ENCODE measurements around the gene CASK.
A peak's percentile ranks its signal among the peaks of the same experiment; 100 is the strongest.

Gene CASK

DNA sequence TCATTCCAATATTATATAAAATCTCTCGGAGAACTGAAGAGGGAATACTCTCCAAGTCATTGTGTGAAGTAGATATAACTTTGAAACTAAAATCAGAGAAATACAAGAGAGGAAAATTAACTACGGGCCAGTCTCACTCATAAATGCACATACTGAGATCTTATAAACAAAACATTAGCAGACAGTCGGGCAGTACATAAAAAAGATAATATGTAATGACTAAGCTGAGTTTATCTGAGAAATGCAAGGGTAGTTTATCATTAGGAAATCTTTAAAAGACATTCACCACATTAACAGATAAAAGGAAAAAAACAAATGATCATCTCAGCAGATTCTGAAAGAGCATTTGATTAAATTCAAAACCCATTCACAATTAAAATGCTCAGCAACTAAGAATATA is 359.5 kb downstream of the CASK start:
- no peaks in the 10 kb centered on the region for H3K9me2 ChIP-seq (ENCODE audit: low read depth, low read length)
- H2AFZ ChIP-seq (ENCODE audit: low read length): no peak overlapping the region
- H3K9ac ChIP-seq (ENCODE audit: low read length): no peak overlapping the region
- H3K9me3 ChIP-seq (ENCODE audit: low read length): no peaks in the 10 kb centered on the region
- no peaks in the 10 kb centered on the region for H3K27me3 ChIP-seq (ENCODE audit: insufficient read depth, low read length)
- H3K79me2 ChIP-seq (ENCODE audit: insufficient read depth, low read length): no peaks in the 10 kb centered on the region
- H4K20me1 ChIP-seq (ENCODE audit: insufficient read depth, low read length): no peaks in the 10 kb centered on the region
- no peaks in the 10 kb centered on the region for H3F3A ChIP-seq (ENCODE audit: insufficient read depth, low read length)
- no peak overlapping the region for H3K4me2 ChIP-seq (ENCODE audit: low read length)
- H3K4me3 ChIP-seq (ENCODE audit: low read depth, low read length, poor library complexity, severe bottlenecking): no peak overlapping the region
- TF ChIP-seq, protein P1, sequence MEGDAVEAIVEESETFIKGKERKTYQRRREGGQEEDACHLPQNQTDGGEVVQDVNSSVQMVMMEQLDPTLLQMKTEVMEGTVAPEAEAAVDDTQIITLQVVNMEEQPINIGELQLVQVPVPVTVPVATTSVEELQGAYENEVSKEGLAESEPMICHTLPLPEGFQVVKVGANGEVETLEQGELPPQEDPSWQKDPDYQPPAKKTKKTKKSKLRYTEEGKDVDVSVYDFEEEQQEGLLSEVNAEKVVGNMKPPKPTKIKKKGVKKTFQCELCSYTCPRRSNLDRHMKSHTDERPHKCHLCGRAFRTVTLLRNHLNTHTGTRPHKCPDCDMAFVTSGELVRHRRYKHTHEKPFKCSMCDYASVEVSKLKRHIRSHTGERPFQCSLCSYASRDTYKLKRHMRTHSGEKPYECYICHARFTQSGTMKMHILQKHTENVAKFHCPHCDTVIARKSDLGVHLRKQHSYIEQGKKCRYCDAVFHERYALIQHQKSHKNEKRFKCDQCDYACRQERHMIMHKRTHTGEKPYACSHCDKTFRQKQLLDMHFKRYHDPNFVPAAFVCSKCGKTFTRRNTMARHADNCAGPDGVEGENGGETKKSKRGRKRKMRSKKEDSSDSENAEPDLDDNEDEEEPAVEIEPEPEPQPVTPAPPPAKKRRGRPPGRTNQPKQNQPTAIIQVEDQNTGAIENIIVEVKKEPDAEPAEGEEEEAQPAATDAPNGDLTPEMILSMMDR (IDR thresholded peaks at IDR 0.05; ENCODE audit: low read length): no peak
- TF ChIP-seq EZH2 (IDR thresholded peaks at IDR 0.05; ENCODE audit: borderline replicate concordance, low read length): no peak
- H3K36me3 ChIP-seq (ENCODE audit: insufficient read depth, low read length): peaks cover 4% of the 10 kb centered on the region; the same call in 1 of the 2 replicates
- no peak overlapping the region for H3K27ac ChIP-seq (ENCODE audit: low read depth, low read length, poor library complexity, severe bottlenecking)
- peaks cover 19% of the 10 kb centered on the region for H3K4me1 ChIP-seq (ENCODE audit: insufficient read depth, low read length, severe bottlenecking)

DNA sequence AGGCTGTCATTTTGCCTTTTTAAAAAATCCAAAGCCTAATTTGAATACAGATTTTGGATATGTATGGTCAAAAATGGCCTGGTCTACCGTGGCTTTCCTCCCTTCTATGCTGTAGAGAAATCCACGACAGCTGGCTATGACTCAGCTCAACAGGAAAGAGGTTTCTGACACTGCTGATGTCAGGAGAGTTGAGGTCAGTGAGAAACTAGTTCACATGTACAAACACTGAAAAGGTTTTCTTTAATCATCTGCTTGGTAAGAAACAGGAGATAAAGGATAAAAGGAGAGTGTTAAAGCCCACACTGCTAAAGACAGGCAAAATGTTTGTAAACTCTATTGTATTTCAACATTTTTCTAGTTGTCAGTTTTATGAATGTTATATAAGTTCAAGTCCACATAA is 362.3 kb downstream of the CASK start:
- Histone ChIP-seq H2AFZ (ENCODE audit: low read length) (no peak overlapping the region), H3K27me3 (ENCODE audit: insufficient read depth, low read length) (no peaks in the 10 kb centered on the region), H3K36me3 (ENCODE audit: insufficient read depth, low read length) (no peaks in the 10 kb centered on the region; the same call in 1 of the 2 replicates), H3K79me2 (ENCODE audit: insufficient read depth, low read length) (no peaks in the 10 kb centered on the region), H3K9ac (ENCODE audit: low read length) (no peak overlapping the region), H3K4me3 (ENCODE audit: low read depth, low read length, poor library complexity, severe bottlenecking) (no peak overlapping the region), H3K9me2 (ENCODE audit: low read depth, low read length) (no peaks in the 10 kb centered on the region), H3K9me3 (ENCODE audit: low read length) (no peaks in the 10 kb centered on the region), H3K27ac (ENCODE audit: low read depth, low read length, poor library complexity, severe bottlenecking) (no peak overlapping the region), H3F3A (ENCODE audit: insufficient read depth, low read length) (no peaks in the 10 kb centered on the region), H3K4me1 (ENCODE audit: insufficient read depth, low read length, severe bottlenecking) (peaks cover 47% of the 10 kb centered on the region), H4K20me1 (ENCODE audit: insufficient read depth, low read length) (no peaks in the 10 kb centered on the region), H3K4me2 (ENCODE audit: low read length) (no peak overlapping the region)
- TF ChIP-seq EZH2 (IDR thresholded peaks at IDR 0.05; ENCODE audit: borderline replicate concordance, low read length): no peak
- TF ChIP-seq, protein P1 (IDR thresholded peaks at IDR 0.05; ENCODE audit: low read length): no peak

DNA sequence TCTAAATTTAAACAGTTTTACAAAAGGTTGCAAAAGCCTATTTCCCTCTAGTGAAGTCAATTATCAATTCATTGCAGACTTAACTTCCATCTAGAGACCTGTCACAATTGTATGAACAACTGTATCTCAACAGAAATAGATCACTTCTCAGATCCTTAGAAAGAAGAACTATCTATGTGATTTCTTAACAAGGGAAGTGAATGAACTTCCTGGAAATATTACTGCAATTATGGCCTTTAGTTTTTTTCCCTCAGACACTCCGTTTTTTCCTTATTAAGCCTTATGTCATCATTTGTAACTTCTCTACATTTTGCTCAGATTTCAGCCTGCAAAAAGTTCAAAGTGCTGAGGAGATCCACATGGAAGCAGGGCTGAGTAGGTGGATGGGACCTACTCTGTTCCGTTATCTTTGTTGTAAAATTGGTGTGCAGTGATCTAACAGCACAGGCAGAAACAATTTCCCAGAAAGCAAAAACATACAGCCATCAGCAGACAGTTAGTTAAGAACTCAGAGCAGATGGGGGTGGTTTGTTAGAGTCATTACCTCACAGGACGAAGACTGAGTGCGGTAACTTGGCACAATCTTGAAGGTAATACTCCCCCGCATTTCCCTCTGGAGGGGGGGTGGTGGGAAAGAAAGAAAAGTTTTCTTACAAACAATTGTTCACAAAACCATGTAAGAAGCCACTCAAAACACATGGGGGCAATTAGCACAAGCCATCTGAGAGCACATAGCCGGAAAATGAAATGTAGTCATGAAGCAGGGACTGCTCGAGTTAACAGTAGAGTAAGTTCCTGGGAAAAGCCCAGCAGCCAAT is 363.9 kb downstream of the CASK start:
- H4K20me1 ChIP-seq (ENCODE audit: insufficient read depth, low read length): no peaks in the 10 kb centered on the region
- H3K9me3 ChIP-seq (ENCODE audit: low read length): no peaks in the 10 kb centered on the region
- TF ChIP-seq, protein P1 (IDR thresholded peaks at IDR 0.05; ENCODE audit: low read length): no peak
- no peak for TF ChIP-seq EZH2 (IDR thresholded peaks at IDR 0.05; ENCODE audit: borderline replicate concordance, low read length)
- peak overlapping the region; percentile 33 for H3K27ac ChIP-seq (ENCODE audit: low read depth, low read length, poor library complexity, severe bottlenecking)
- H2AFZ ChIP-seq (ENCODE audit: low read length): no peak overlapping the region
- H3F3A ChIP-seq (ENCODE audit: insufficient read depth, low read length): no peaks in the 10 kb centered on the region
- H3K79me2 ChIP-seq (ENCODE audit: insufficient read depth, low read length): no peaks in the 10 kb centered on the region
- no peaks in the 10 kb centered on the region for H3K27me3 ChIP-seq (ENCODE audit: insufficient read depth, low read length)
- H3K36me3 ChIP-seq (ENCODE audit: insufficient read depth, low read length): no peaks in the 10 kb centered on the region; the same call in 1 of the 2 replicates
- H3K9me2 ChIP-seq (ENCODE audit: low read depth, low read length): no peaks in the 10 kb centered on the region
- H3K9ac ChIP-seq (ENCODE audit: low read length): no peak overlapping the region
- H3K4me3 ChIP-seq (ENCODE audit: low read depth, low read length, poor library complexity, severe bottlenecking): no peak overlapping the region
- peaks cover 52% of the 10 kb centered on the region for H3K4me1 ChIP-seq (ENCODE audit: insufficient read depth, low read length, severe bottlenecking)
- no peak overlapping the region; the same call in 1 of the 2 replicates for H3K4me2 ChIP-seq (ENCODE audit: low read length)

All from OCI-LY1 (cell line).